WERI-Rb-1 (cell line): ENCODE data around the gene ZNF652.

Source experiments
- DNase-seq: peaks from one replicate; pipeline ENCODE4 v3.0.0-alpha.2; 2020
- H3K27ac ChIP-seq: fragments of 250-450 bp; sonication (Bioruptor Pico); 2 replicates; pipeline ENCODE4 v1.5.1; 2020; ENCODE audit warnings: mild to moderate bottlenecking, moderate library complexity
- H3K27me3 ChIP-seq: fragments of 250-450 bp; sonication (Bioruptor Pico); 2 replicates; pipeline ENCODE4 v1.5.1; 2021; ENCODE audit warnings: mild to moderate bottlenecking, low read depth, moderate library complexity; ENCODE audit not compliant: insufficient read depth, severe bottlenecking
- H3K36me3 ChIP-seq: fragments of 250-450 bp; sonication (Bioruptor Pico); 2 replicates; pipeline ENCODE4 v1.5.1; 2020; ENCODE audit warnings: mild to moderate bottlenecking, moderate library complexity
- H3K4me3 ChIP-seq: 2 replicates; pipeline ENCODE4 v1.5.1; 2011; ENCODE audit warnings: low read depth, mild to moderate bottlenecking, control low read depth, low read length
- H3K9me3 ChIP-seq: fragments of 250-450 bp; sonication (Bioruptor Pico); 2 replicates; pipeline ENCODE4 v1.5.1; 2021; ENCODE audit warnings: mild to moderate bottlenecking, moderate library complexity; ENCODE audit not compliant: severe bottlenecking
- CTCF ChIP-seq: IDR thresholded peaks from 2 replicates; pipeline ENCODE4 v1.5.1; 2011; ENCODE audit warnings: low read depth, mild to moderate bottlenecking, control low read depth, inconsistent platforms, low read length

Gene ZNF652

GRCh38 chr17:49258394-49258793, 103.7 kb downstream of the ZNF652 start:
- Histone ChIP-seq H3K36me3 (no peaks in the 10 kb centered on the region), H3K4me3 (no peak overlapping the region), H3K27ac (no peak overlapping the region), H3K27me3 (no peaks in the 10 kb centered on the region), H3K9me3 (no peaks in the 10 kb centered on the region)
- no peak for DNase-seq
- no peak for TF ChIP-seq CTCF

- Histone ChIP-seq H3K27ac (no peak overlapping the region), H3K4me3 (no peak overlapping the region), H3K27me3 (no peaks in the 10 kb centered on the region), H3K9me3 (no peaks in the 10 kb centered on the region), H3K36me3 (no peaks in the 10 kb centered on the region)
- TF ChIP-seq CTCF = no peak
- no peak for DNase-seq
These were observed 106.9 kb downstream of the ZNF652 start for GRCh38 chr17:49255125-49255524.

- H3K27ac ChIP-seq = peak overlapping the region; percentile 38; the same call in 1 of the 2 replicates
- no peak overlapping the region for H3K4me3 ChIP-seq
- H3K27me3 ChIP-seq = no peaks in the 10 kb centered on the region
These were observed 108.0 kb downstream of the ZNF652 start for GRCh38 chr17:49254066-49254465.

GRCh38 chr17:49252148-49252695, 109.8 kb downstream of the ZNF652 start:
- Histone ChIP-seq H3K27me3 (no peaks in the 10 kb centered on the region), H3K27ac (no peak overlapping the region), H3K36me3 (no peaks in the 10 kb centered on the region), H3K9me3 (no peaks in the 10 kb centered on the region), H3K4me3 (no peak overlapping the region)
- no peak; the same call in 1 of the 2 replicates for TF ChIP-seq CTCF
- peak; percentile 66 for DNase-seq

More at GRCh38 chr17:49254066-49254465, 108.0 kb downstream of the ZNF652 start:
- TF ChIP-seq CTCF = peak; percentile 25; the same call in 1 of the 2 replicates
- Histone ChIP-seq H3K9me3 (no peaks in the 10 kb centered on the region), H3K36me3 (no peaks in the 10 kb centered on the region)
- no peak for DNase-seq

GRCh38 chr17:49249890-49250522, 112.0 kb downstream of the ZNF652 start:
- Histone ChIP-seq H3K4me3 (no peak overlapping the region), H3K27ac (no peak overlapping the region), H3K9me3 (no peaks in the 10 kb centered on the region), H3K36me3 (no peaks in the 10 kb centered on the region), H3K27me3 (no peaks in the 10 kb centered on the region)
- no peak for DNase-seq
- TF ChIP-seq CTCF = no peak
